Panc1 (cell line): ENCODE data around the gene COL11A1. TPM values are rescaled to one million over a fixed set of nuclear protein-coding genes. Genes with fewer than 3 reads are reported as not detected.

Experiments
- ATAC-seq: fragments of 200-7000 bp; cut with Tn5 transposase; 2 replicates; pipeline ENCODE4 v1.9.1; 2020; ENCODE audit warnings: mild to moderate bottlenecking, moderate library complexity
- BruUV-seq: library from RNA; stranded (reverse); fragments of 400-500 nt; replicated peaks from 2 replicates; lab custom pipeline; 2021; lab: Mats Ljungman, UMichigan
- CTCF ChIA-PET: fragments of 300-600 bp; sonication (Branson Sonifier 250); formaldehyde crosslinking; loops from one replicate; lab custom pipeline; 2022; ENCODE audit warnings: antibody characterized with exemption; lab: Charles Lee
- POLR2A ChIA-PET: fragments of 300-600 bp; sonication (Branson Sonifier 250); formaldehyde crosslinking; loops from one replicate; lab custom pipeline; 2022; ENCODE audit warnings: antibody characterized with exemption; lab: Charles Lee
- DNase-seq: peaks from one replicate; pipeline ENCODE4 v3.0.0-alpha.2; 2010; ENCODE audit warnings: low read depth, low spot score
- H3K27ac ChIP-seq: 2 replicates; pipeline ENCODE4 v1.5.1; 2011; ENCODE audit warnings: mild to moderate bottlenecking, low read length, inconsistent platforms
- H3K27me3 ChIP-seq: fragments of 200-500 bp; sonication (Bioruptor generic); 2 replicates; pipeline ENCODE4 v1.6.0; 2014; ENCODE audit warnings: low read length, inconsistent platforms; ENCODE audit not compliant: control insufficient read depth, insufficient read depth
- H3K36me3 ChIP-seq: fragments of 200-500 bp; sonication (Bioruptor generic); 2 replicates; pipeline ENCODE4 v1.5.1; 2014; ENCODE audit warnings: inconsistent platforms, mild to moderate bottlenecking, low read length, moderate library complexity; ENCODE audit not compliant: control insufficient read depth, insufficient read depth
- H3K4me1 ChIP-seq: 2 replicates; pipeline ENCODE4 v1.5.1; 2011; ENCODE audit warnings: inconsistent platforms, mild to moderate bottlenecking, low read length, moderate library complexity; ENCODE audit not compliant: control insufficient read depth, insufficient read depth
- H3K4me3 ChIP-seq, 2 experiments: 2 replicates each; pipeline ENCODE4 v1.5.1; 2011 to 2012; ENCODE audit warnings: low read depth in 2 of 2, low read length in 2 of 2, mild to moderate bottlenecking in 2 of 2, inconsistent platforms in 1 of 2, moderate library complexity in 1 of 2
- H3K9me3 ChIP-seq: fragments of 200-500 bp; sonication (Bioruptor generic); 2 replicates; pipeline ENCODE4 v1.5.1; 2014; ENCODE audit warnings: low read depth, mild to moderate bottlenecking, inconsistent platforms, low read length, moderate library complexity; ENCODE audit not compliant: control insufficient read depth, insufficient read depth
- POLR2AphosphoS5 ChIP-seq: IDR thresholded peaks from 2 replicates; pipeline ENCODE4 v1.6.1; 2012; ENCODE audit warnings: mild to moderate bottlenecking, low read depth, low read length, moderate library complexity
- SIN3A ChIP-seq: IDR thresholded peaks from 2 replicates; pipeline ENCODE4 v1.6.1; 2012; ENCODE audit warnings: low read depth, mild to moderate bottlenecking, low read length, moderate library complexity, borderline replicate concordance; ENCODE audit not compliant: insufficient read depth
- TCF7L2 ChIP-seq: IDR thresholded peaks from 2 replicates; pipeline ENCODE4 v1.6.1; 2011; ENCODE audit warnings: mild to moderate bottlenecking, low read depth, low read length, inconsistent platforms
- in situ Hi-C: cut with HindIII; loops from 2 replicates; pipeline ENCODE4 v1.10.0; 2016; ENCODE audit warnings: low sequenced_read_pairs, low pct_unique_long_range_greater_than_20kb
- intact Hi-C: fragments of 100-400 bp; cut with micrococcal nuclease; formaldehyde crosslinking; loops from one replicate; pipeline ENCODE4 v1.10.0; 2022; ENCODE audit not compliant: unreplicated experiment
- total RNA-seq: library from RNA; stranded (reverse); gene quantifications from one replicate; pipeline ENCODE4 v1.2.1, GENCODE V29; 2021; ENCODE audit not compliant: unreplicated experiment
- TF ChIP-seq, protein P1 (sequence below), 2 experiments: IDR thresholded peaks; 2 replicates each; pipeline ENCODE4 v1.6.1; 2011 to 2012; ENCODE audit warnings: low read depth in 2 of 2, control low read depth in 1 of 2, low read length in 1 of 2, mild to moderate bottlenecking in 1 of 2, moderate library complexity in 1 of 2; ENCODE audit not compliant: insufficient read depth in 1 of 2
- TF ChIP-seq, protein P2 (sequence below): fragments of 450-650 bp; IDR thresholded peaks from 2 replicates; pipeline ENCODE4 v1.5.1; 2017; ENCODE audit warnings: mild to moderate bottlenecking

Gene COL11A1
- total RNA-seq, 1 experiment from 2014 or later: 106 TPM

- H3K9me3 ChIP-seq: no peaks in the 10 kb centered on the region
- peak overlapping the region; percentile 83 for H3K27ac ChIP-seq
- ChIA-PET POLR2A (interaction anchor here (0.6 to 0.7 kb wide), 2 partner anchors 374 to 410 kb away, joined by 5 to 13 read pairs; no protein-coding TSS in a partner anchor), CTCF (interaction anchor here (0.7 to 2.3 kb wide), 2 partner anchors 353 to 1625 kb away, joined by 3 to 15 read pairs; no protein-coding TSS in a partner anchor)
- ATAC-seq (no peak), DNase-seq (no peak)
- H3K4me1 ChIP-seq: no peaks in the 10 kb centered on the region
- intact Hi-C loops (no loop called here), in situ Hi-C loops (no loop called here)
- H3K4me3 ChIP-seq: peak overlapping the region; percentile 60 to 72
- H3K27me3 ChIP-seq: no peaks in the 10 kb centered on the region
- TF ChIP-seq, protein P1, sequence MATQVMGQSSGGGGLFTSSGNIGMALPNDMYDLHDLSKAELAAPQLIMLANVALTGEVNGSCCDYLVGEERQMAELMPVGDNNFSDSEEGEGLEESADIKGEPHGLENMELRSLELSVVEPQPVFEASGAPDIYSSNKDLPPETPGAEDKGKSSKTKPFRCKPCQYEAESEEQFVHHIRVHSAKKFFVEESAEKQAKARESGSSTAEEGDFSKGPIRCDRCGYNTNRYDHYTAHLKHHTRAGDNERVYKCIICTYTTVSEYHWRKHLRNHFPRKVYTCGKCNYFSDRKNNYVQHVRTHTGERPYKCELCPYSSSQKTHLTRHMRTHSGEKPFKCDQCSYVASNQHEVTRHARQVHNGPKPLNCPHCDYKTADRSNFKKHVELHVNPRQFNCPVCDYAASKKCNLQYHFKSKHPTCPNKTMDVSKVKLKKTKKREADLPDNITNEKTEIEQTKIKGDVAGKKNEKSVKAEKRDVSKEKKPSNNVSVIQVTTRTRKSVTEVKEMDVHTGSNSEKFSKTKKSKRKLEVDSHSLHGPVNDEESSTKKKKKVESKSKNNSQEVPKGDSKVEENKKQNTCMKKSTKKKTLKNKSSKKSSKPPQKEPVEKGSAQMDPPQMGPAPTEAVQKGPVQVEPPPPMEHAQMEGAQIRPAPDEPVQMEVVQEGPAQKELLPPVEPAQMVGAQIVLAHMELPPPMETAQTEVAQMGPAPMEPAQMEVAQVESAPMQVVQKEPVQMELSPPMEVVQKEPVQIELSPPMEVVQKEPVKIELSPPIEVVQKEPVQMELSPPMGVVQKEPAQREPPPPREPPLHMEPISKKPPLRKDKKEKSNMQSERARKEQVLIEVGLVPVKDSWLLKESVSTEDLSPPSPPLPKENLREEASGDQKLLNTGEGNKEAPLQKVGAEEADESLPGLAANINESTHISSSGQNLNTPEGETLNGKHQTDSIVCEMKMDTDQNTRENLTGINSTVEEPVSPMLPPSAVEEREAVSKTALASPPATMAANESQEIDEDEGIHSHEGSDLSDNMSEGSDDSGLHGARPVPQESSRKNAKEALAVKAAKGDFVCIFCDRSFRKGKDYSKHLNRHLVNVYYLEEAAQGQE (IDR thresholded peaks at IDR 0.05; ENCODE audit: insufficient read depth in 1 of 2, low read depth in 2 of 2, low read length in 1 of 2): no peak
- TF ChIP-seq TCF7L2 (no peak), POLR2AphosphoS5 (no peak), SIN3A (no peak)
- TF ChIP-seq, protein P2, sequence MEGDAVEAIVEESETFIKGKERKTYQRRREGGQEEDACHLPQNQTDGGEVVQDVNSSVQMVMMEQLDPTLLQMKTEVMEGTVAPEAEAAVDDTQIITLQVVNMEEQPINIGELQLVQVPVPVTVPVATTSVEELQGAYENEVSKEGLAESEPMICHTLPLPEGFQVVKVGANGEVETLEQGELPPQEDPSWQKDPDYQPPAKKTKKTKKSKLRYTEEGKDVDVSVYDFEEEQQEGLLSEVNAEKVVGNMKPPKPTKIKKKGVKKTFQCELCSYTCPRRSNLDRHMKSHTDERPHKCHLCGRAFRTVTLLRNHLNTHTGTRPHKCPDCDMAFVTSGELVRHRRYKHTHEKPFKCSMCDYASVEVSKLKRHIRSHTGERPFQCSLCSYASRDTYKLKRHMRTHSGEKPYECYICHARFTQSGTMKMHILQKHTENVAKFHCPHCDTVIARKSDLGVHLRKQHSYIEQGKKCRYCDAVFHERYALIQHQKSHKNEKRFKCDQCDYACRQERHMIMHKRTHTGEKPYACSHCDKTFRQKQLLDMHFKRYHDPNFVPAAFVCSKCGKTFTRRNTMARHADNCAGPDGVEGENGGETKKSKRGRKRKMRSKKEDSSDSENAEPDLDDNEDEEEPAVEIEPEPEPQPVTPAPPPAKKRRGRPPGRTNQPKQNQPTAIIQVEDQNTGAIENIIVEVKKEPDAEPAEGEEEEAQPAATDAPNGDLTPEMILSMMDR: no peak
- TSS peak; percentile 83 for BruUV-seq
- no peaks in the 10 kb centered on the region for H3K36me3 ChIP-seq
These were observed 464 bp downstream of the COL11A1 start for GRCh38 chr1:103107741-103108375.

GRCh38 chr1:103106426-103107341 is 1.6 kb downstream of the COL11A1 start:
- Histone ChIP-seq H3K4me3 (peak overlapping the region; percentile 60 to 72), H3K9me3 (no peaks in the 10 kb centered on the region), H3K27me3 (no peaks in the 10 kb centered on the region), H3K36me3 (no peaks in the 10 kb centered on the region), H3K4me1 (no peaks in the 10 kb centered on the region; the same call in 1 of the 2 replicates), H3K27ac (peak overlapping the region; percentile 82)
- TF ChIP-seq, protein P2: peak; percentile 57; the same call in 1 of the 2 replicates
- TF ChIP-seq TCF7L2 (no peak), SIN3A (no peak), POLR2AphosphoS5 (0 out of 2 replicates have a peak, but pooled peaks have one; percentile 16)
- TF ChIP-seq, protein P1 (IDR thresholded peaks at IDR 0.05; ENCODE audit: insufficient read depth in 1 of 2, low read depth in 2 of 2, low read length in 1 of 2): no peak
- CTCF ChIA-PET: interaction anchor here (0.6 to 2.3 kb wide), 3 partner anchors 355 to 1587 kb away, joined by 3 to 15 read pairs (median 4); no protein-coding TSS in a partner anchor
- peak; percentile 45 for DNase-seq
- in situ Hi-C loops: no loop called here
- no TSS peak for BruUV-seq
- peak; percentile 86 for ATAC-seq
- intact Hi-C loops: no loop called here
- POLR2A ChIA-PET: no interaction called here
